SK-N-SH (cell line): ENCODE measurements around the gene ADM. TPM values are rescaled to one million over a fixed set of nuclear protein-coding genes. Genes with fewer than 3 reads are reported as not detected.
A peak's percentile ranks its signal among the peaks of the same experiment; 100 is the strongest.

Source experiments
- CTCF ChIA-PET: fragments of 300-600, 350-600 bp; formaldehyde crosslinking; extraction: SDS; loops from one replicate; lab custom pipeline; 2021; lab: Yijun Ruan, JAX
- POLR2A ChIA-PET: fragments of 350-600 bp; sonication (Branson Sonifier 250); formaldehyde crosslinking; extraction: SDS; loops from one replicate; lab custom pipeline; 2020; ENCODE audit warnings: antibody characterized with exemption, inconsistent platforms; lab: Yijun Ruan, JAX
- DNase-seq: peaks from one replicate; pipeline ENCODE4 v3.0.0; 2012
- H2AFZ ChIP-seq: fragments of 200-600 bp; sonication (generic); 2 replicates; pipeline ENCODE4 v1.8.1; 2016; ENCODE audit warnings: antibody characterized with exemption, mild to moderate bottlenecking, low read depth
- H3F3A ChIP-seq: fragments of 200-600 bp; sonication (generic); replicated peaks from 2 replicates; pipeline ENCODE3; 2016; ENCODE audit warnings: antibody characterized with exemption, mild to moderate bottlenecking; ENCODE audit not compliant: insufficient read depth
- H3K27ac ChIP-seq, 2 experiments: fragments of 200-500 bp in 1 of 2; fragments of 200-600 bp in 1 of 2; sonication (Bioruptor generic) in 1 of 2; sonication (generic), shearing (Covaris generic) in 1 of 2; 2 replicates each; pipeline versions ENCODE4 v1.5.1 to v1.6.1; 2014 to 2016; ENCODE audit warnings: low read depth in 2 of 2, inconsistent platforms in 1 of 2, low read length in 1 of 2, mild to moderate bottlenecking in 1 of 2, mixed read lengths in 1 of 2
- H3K27me3 ChIP-seq: fragments of 200-600 bp; sonication (generic), shearing (Covaris generic); 2 replicates; pipeline ENCODE4 v1.6.1; 2016; ENCODE audit warnings: mixed run types; ENCODE audit not compliant: insufficient read depth
- H3K36me3 ChIP-seq, 2 experiments: fragments of 200-500 bp in 1 of 2; fragments of 200-600 bp in 1 of 2; sonication (Bioruptor generic) in 1 of 2; sonication (generic) in 1 of 2; replicated peaks in 1 of 2; 2 replicates each; pipeline versions ENCODE3 to v1.5.1; 2014 to 2016; ENCODE audit warnings: low read length in 1 of 2, mild to moderate bottlenecking in 1 of 2; ENCODE audit not compliant: insufficient read depth in 2 of 2, control insufficient read depth in 1 of 2
- H3K4me1 ChIP-seq, 2 experiments: fragments of 200-500 bp in 1 of 2; fragments of 200-600 bp in 1 of 2; sonication (Bioruptor generic) in 1 of 2; sonication (generic), shearing (Covaris generic) in 1 of 2; 2 replicates each; pipeline versions ENCODE4 v1.5.1 to v1.6.1; 2014 to 2016; ENCODE audit warnings: low read depth in 1 of 2, low read length in 1 of 2, mixed run types in 1 of 2; ENCODE audit not compliant: insufficient read depth in 2 of 2, control insufficient read depth in 1 of 2
- H3K4me2 ChIP-seq: fragments of 200-600 bp; sonication (generic), shearing (Covaris generic); 2 replicates; pipeline ENCODE4 v1.6.1; 2017; ENCODE audit warnings: mixed run types
- H3K4me3 ChIP-seq, 2 experiments: fragments of 200-500 bp in 1 of 2; fragments of 200-600 bp in 1 of 2; sonication (Bioruptor generic) in 1 of 2; sonication (generic), shearing (Covaris generic) in 1 of 2; 2 replicates each; pipeline versions ENCODE4 v1.5.1 to v1.8.1; 2014 to 2016; ENCODE audit warnings: low read depth in 2 of 2, inconsistent platforms in 1 of 2, low read length in 1 of 2, mild to moderate bottlenecking in 1 of 2, mixed read lengths in 1 of 2, moderate library complexity in 1 of 2
- H3K79me2 ChIP-seq: fragments of 200-600 bp; sonication (generic); 2 replicates; pipeline ENCODE4 v1.8.1; 2017; ENCODE audit warnings: mild to moderate bottlenecking; ENCODE audit not compliant: insufficient read depth
- H3K9ac ChIP-seq: fragments of 200-600 bp; sonication (generic); 2 replicates; pipeline ENCODE4 v1.6.1; 2017; ENCODE audit warnings: mixed run types
- H3K9me2 ChIP-seq: fragments of 200-600 bp; sonication (generic); 2 replicates; pipeline ENCODE4 v1.6.1; 2017; ENCODE audit warnings: mixed run types
- H3K9me3 ChIP-seq: fragments of 200-600 bp; sonication (generic); 2 replicates; pipeline ENCODE4 v1.6.1; 2017; ENCODE audit warnings: mixed run types, mild to moderate bottlenecking, moderate library complexity
- H4K20me1 ChIP-seq: fragments of 200-600 bp; sonication (generic); 2 replicates; pipeline ENCODE4 v1.6.1; 2017; ENCODE audit warnings: mild to moderate bottlenecking, mixed run types; ENCODE audit not compliant: insufficient read depth
- CTCF ChIP-seq: fragments of 200-600 bp; sonication (generic); IDR thresholded peaks from 2 replicates; pipeline ENCODE4 v1.6.1; 2017; ENCODE audit warnings: antibody characterized with exemption, mild to moderate bottlenecking, moderate library complexity
- ELF1 ChIP-seq: IDR thresholded peaks from 2 replicates; pipeline ENCODE4 v1.4.0; 2012
- FOXJ3 ChIP-seq: sonication (generic); formaldehyde crosslinking; IDR thresholded peaks from 2 replicates; pipeline ENCODE4 v1.5.1; 2020; ENCODE audit warnings: mild to moderate bottlenecking, missing genetic modification reagents
- FOXM1 ChIP-seq: IDR thresholded peaks from 2 replicates; pipeline ENCODE4 v1.4.0; 2012; ENCODE audit warnings: low read depth, mild to moderate bottlenecking
- GATA2 ChIP-seq: sonication (generic); formaldehyde crosslinking; IDR thresholded peaks from 2 replicates; pipeline ENCODE4 v1.5.0; 2020; ENCODE audit warnings: mild to moderate bottlenecking, missing genetic modification reagents
- MEF2A ChIP-seq: IDR thresholded peaks from 2 replicates; pipeline ENCODE4 v1.4.0; 2012; ENCODE audit warnings: low read depth, borderline replicate concordance
- NFIC ChIP-seq: IDR thresholded peaks from 2 replicates; pipeline ENCODE4 v1.4.0; 2012; ENCODE audit warnings: borderline replicate concordance
- NRF1 ChIP-seq: IDR thresholded peaks from 2 replicates; pipeline ENCODE4 v1.6.1; 2012; ENCODE audit warnings: low read depth, mild to moderate bottlenecking, low read length
- POLR2AphosphoS5 ChIP-seq: IDR thresholded peaks from 2 replicates; pipeline ENCODE4 v1.6.1; 2012; ENCODE audit warnings: low read depth, low read length
- RCOR1 ChIP-seq: fragments of 150-350 bp; IDR thresholded peaks from 2 replicates; pipeline ENCODE4 v1.6.1; 2017; ENCODE audit warnings: antibody characterized with exemption, low read length
- RFX5 ChIP-seq: IDR thresholded peaks from 2 replicates; pipeline ENCODE4 v1.6.1; 2012; ENCODE audit warnings: mild to moderate bottlenecking, improper control_type of control experiment, low read length
- SMC3 ChIP-seq: IDR thresholded peaks from 2 replicates; pipeline ENCODE4 v1.6.1; 2012; ENCODE audit warnings: low read depth, low read length, improper control_type of control experiment
- TEAD4 ChIP-seq: IDR thresholded peaks from 2 replicates; pipeline ENCODE4 v1.4.0; 2012; ENCODE audit warnings: mild to moderate bottlenecking, borderline replicate concordance; ENCODE audit not compliant: insufficient read depth
- USF1 ChIP-seq: IDR thresholded peaks from 2 replicates; pipeline ENCODE4 v1.4.0; 2012; ENCODE audit warnings: low read depth, borderline replicate concordance
- USF2 ChIP-seq: fragments of 150-350 bp; IDR thresholded peaks from 2 replicates; pipeline ENCODE4 v1.6.1; 2017; ENCODE audit warnings: antibody characterized with exemption, low read length, low read depth, borderline replicate concordance
- ZBTB33 ChIP-seq: IDR thresholded peaks from 2 replicates; pipeline ENCODE4 v1.4.0; 2012; ENCODE audit warnings: low read depth, borderline replicate concordance
- WGBS: methylation state at CpG from one replicate; pipeline ENCODE4 v1.1.6; 2017; ENCODE audit warnings: low lambda C conversion rate; 5-methylcytosine and 5-hydroxymethylcytosine counted together
- polyA plus RNA-seq, 3 experiments: library from polyadenylated mRNA; depleted of rRNA; stranded (reverse); fragments of >200 nt; gene quantifications; 2 replicates each; pipeline ENCODE4 v1.2.3, GENCODE V29; 2012
- TF ChIP-seq, protein P1 (sequence below): IDR thresholded peaks from 2 replicates; pipeline ENCODE4 v1.4.0; 2012; ENCODE audit warnings: low read depth
- TF ChIP-seq, protein P2 (sequence below): fragments of 150-350 bp; IDR thresholded peaks from 2 replicates; pipeline ENCODE4 v1.6.1; 2016; ENCODE audit warnings: mild to moderate bottlenecking, low read depth, low read length

Gene ADM
- polyA plus RNA-seq, 1 of the 3 experiments (the other 2 are of a cell fraction) = 50.6 TPM

GRCh38 chr11:10318527-10318802 is 13.6 kb downstream of the ADM start:
- no peaks in the 10 kb centered on the region for H3K9me2 ChIP-seq
- H3K9ac ChIP-seq = no peak overlapping the region
- H3K27me3 ChIP-seq = no peaks in the 10 kb centered on the region
- ChIA-PET POLR2A (interaction anchor here (0.9 to 1.4 kb wide), 2 partner anchors 14 to 857 kb away, joined by 3 to 4 read pairs; partner anchors contain the start of genes ADM and ZNF143), CTCF (interaction anchor here (0.9 to 2.0 kb wide), 4 partner anchors 10 to 111 kb away, joined by 4 to 11 read pairs (median 6); no protein-coding TSS in a partner anchor)
- H3K9me3 ChIP-seq = no peaks in the 10 kb centered on the region
- H3K4me2 ChIP-seq = no peak overlapping the region
- no peaks in the 10 kb centered on the region for H4K20me1 ChIP-seq
- no peaks in the 10 kb centered on the region for H3K79me2 ChIP-seq
- 81% methylated on average over 3 of the region's 3 CpGs for WGBS
- peaks cover 5% of the 10 kb centered on the region for H3F3A ChIP-seq
- H3K36me3 ChIP-seq = no peaks in the 10 kb centered on the region
- TF ChIP-seq ZBTB33 (no peak), NFIC (no peak), RCOR1 (no peak), NRF1 (no peak), FOXJ3 (CRISPR knock-in tag) (no peak), ELF1 (no peak)
- H3K27ac ChIP-seq = peak overlapping the region in 1 of 2 experiments; percentile 96; a peak in 2 of 4 replicates
- H2AFZ ChIP-seq = no peak overlapping the region
- DNase-seq = no peak
- H3K4me3 ChIP-seq = no peak overlapping the region
- peaks cover 10 to 42% of the 10 kb centered on the region in 2 experiments for H3K4me1 ChIP-seq

DNA sequence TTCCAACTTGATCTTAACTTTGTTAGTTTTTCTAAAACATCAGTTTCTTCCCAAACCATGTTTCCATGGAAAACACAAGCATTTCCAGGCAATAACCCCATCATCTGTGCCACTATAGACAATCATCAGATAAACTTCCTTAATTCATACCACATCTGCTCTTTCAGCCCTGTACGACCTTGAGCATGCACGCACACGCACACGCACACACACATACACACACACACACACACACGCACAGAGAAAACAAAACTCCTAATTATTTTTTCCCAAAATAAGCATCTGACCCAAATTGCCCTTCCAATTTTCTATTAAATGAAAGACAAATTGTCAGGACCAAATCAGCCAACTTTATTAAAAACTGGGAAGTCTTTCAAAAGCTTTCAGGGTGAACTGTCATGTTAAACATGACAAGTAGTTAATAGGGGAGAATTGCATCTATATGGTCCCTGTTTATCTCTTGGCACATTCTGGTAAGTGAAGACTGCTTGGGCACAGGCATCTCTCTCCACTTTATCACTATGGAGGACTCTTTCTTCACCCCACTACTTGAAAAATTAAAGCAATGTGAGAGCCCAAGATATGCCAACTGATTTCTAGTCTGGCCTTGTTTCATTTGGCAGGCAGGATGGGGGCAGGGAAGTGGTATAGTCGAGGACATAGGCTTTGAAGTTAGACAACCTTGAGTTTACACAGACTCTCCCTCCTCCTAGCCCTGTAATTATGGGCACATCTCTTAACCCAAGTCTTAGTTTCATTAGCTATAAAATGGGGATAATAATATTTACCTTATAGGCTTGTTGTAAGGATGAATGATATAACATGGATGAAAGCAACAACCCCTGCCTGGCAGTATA is 15.1 kb downstream of the ADM start:
- peak overlapping the region in 1 of 2 experiments; percentile 96; a peak in 2 of 4 replicates for H3K27ac ChIP-seq
- no peak overlapping the region for H2AFZ ChIP-seq
- POLR2A ChIA-PET = interaction anchor here (1.5 kb wide), 1 partner anchor 15 kb away, joined by 6 read pairs; the partner anchor contains the start of gene ADM
- peaks cover 19 to 42% of the 10 kb centered on the region in 2 experiments for H3K4me1 ChIP-seq
- no peaks in the 10 kb centered on the region for H4K20me1 ChIP-seq
- peak; percentile 65 for DNase-seq
- no peaks in the 10 kb centered on the region for H3K27me3 ChIP-seq
- H3K4me3 ChIP-seq = no peak overlapping the region
- no peaks in the 10 kb centered on the region for H3K79me2 ChIP-seq
- peaks cover 10% of the 10 kb centered on the region for H3F3A ChIP-seq
- CTCF ChIA-PET = interaction anchor here (1.0 to 3.6 kb wide), 8 partner anchors 11 to 566 kb away, joined by 3 to 52 read pairs (median 5); partner anchors contain the start of gene ADM
- no peaks in the 10 kb centered on the region for H3K9me2 ChIP-seq
- H3K9me3 ChIP-seq = no peaks in the 10 kb centered on the region
- no peak overlapping the region for H3K9ac ChIP-seq
- H3K36me3 ChIP-seq = no peaks in the 10 kb centered on the region
- H3K4me2 ChIP-seq = no peak overlapping the region
- WGBS = 71% methylated on average over 6 of the region's 6 CpGs
- TF ChIP-seq, protein P1, sequence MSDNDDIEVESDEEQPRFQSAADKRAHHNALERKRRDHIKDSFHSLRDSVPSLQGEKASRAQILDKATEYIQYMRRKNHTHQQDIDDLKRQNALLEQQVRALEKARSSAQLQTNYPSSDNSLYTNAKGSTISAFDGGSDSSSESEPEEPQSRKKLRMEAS = no peak
- no peak for TF ChIP-seq SMC3
- TF ChIP-seq GATA2 (CRISPR knock-in tag) = peak; percentile 87
- no peak for TF ChIP-seq CTCF
- peak; percentile 67; the same call in 1 of the 2 replicates for TF ChIP-seq FOXJ3 (CRISPR knock-in tag)
- TF ChIP-seq, protein P2, sequence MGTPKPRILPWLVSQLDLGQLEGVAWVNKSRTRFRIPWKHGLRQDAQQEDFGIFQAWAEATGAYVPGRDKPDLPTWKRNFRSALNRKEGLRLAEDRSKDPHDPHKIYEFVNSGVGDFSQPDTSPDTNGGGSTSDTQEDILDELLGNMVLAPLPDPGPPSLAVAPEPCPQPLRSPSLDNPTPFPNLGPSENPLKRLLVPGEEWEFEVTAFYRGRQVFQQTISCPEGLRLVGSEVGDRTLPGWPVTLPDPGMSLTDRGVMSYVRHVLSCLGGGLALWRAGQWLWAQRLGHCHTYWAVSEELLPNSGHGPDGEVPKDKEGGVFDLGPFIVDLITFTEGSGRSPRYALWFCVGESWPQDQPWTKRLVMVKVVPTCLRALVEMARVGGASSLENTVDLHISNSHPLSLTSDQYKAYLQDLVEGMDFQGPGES = no peak
- TF ChIP-seq RFX5 = no peak
- TF ChIP-seq USF1 = no peak
- no peak for TF ChIP-seq POLR2AphosphoS5
- peak; percentile 75; the same call in 1 of the 2 replicates for TF ChIP-seq RCOR1
- no peak for TF ChIP-seq FOXM1
- TF ChIP-seq MEF2A = no peak
- no peak for TF ChIP-seq TEAD4
- no peak for TF ChIP-seq NFIC
- no peak for TF ChIP-seq USF2
